ENCODE measurements around the gene STAT3. TPM values are rescaled to one million over a fixed set of nuclear protein-coding genes. Genes with fewer than 3 reads are reported as not detected.

STAT3 gene
- total and polyA plus RNA-seq, 2 donors from 2014 or later: 55.6 to 327 TPM

GRCh38 chr17:42325026-42325425 lies 63.2 kb downstream of the STAT3 start:
- intact Hi-C loops (cut with DNase I): no loop called here
- DNase-seq: no peak
- peaks cover 5 to 42% (median 28%) of the 10 kb centered on the region in 3 donors for H3K36me3 ChIP-seq (ENCODE audit: control insufficient read depth in 2 of 3, insufficient read depth in 3 of 3, low read length in 3 of 3)

GRCh38 chr17:42323268-42323773 lies 64.9 kb downstream of the STAT3 start:
- Histone ChIP-seq H3K27ac (ENCODE audit: low read depth in 2 of 2, low read length in 2 of 2) (no peak overlapping the region), H3K9ac (ENCODE audit: low read length in 3 of 3) (no peak overlapping the region), H3K9me3 (ENCODE audit: control insufficient read depth in 2 of 3, insufficient read depth in 1 of 3, low read length in 3 of 3) (no peaks in the 10 kb centered on the region), H3K4me3 (ENCODE audit: low read length in 3 of 3) (no peak overlapping the region), H3K27me3 (ENCODE audit: control insufficient read depth, insufficient read depth, low read length) (no peaks in the 10 kb centered on the region), H3K4me1 (ENCODE audit: control insufficient read depth in 2 of 3, insufficient read depth in 2 of 3, low read depth in 1 of 3, low read length in 3 of 3) (peaks cover 0 to 8% (median 2%) of the 10 kb centered on the region in 3 donors), H3K36me3 (ENCODE audit: control insufficient read depth in 2 of 3, insufficient read depth in 3 of 3, low read length in 3 of 3) (peaks cover 5 to 42% (median 34%) of the 10 kb centered on the region in 3 donors)
- FAIRE-seq: no peak
- intact Hi-C loops (cut with DNase I): no loop called here
- no peak for DNase-seq
- no peak for TF ChIP-seq CTCF (IDR thresholded peaks at IDR 0.05; ENCODE audit: borderline replicate concordance, extremely low read depth, insufficient read depth)

More at GRCh38 chr17:42325026-42325425, 63.2 kb downstream of the STAT3 start:
- peak overlapping the region in 1 of 3 donors; percentile 36 for H3K9ac ChIP-seq (ENCODE audit: low read length in 3 of 3)
- peak overlapping the region; percentile 18 to 54 for H3K27ac ChIP-seq (ENCODE audit: low read depth in 2 of 2, low read length in 2 of 2)
- H3K4me3 ChIP-seq (ENCODE audit: low read length in 3 of 3): no peak overlapping the region
- no peaks in the 10 kb centered on the region for H3K9me3 ChIP-seq (ENCODE audit: control insufficient read depth in 2 of 3, insufficient read depth in 1 of 3, low read length in 3 of 3)
- FAIRE-seq: no peak
- TF ChIP-seq CTCF (IDR thresholded peaks at IDR 0.05; ENCODE audit: borderline replicate concordance, extremely low read depth, insufficient read depth): no peak
- H3K27me3 ChIP-seq (ENCODE audit: control insufficient read depth, insufficient read depth, low read length): no peaks in the 10 kb centered on the region
- H3K4me1 ChIP-seq (ENCODE audit: control insufficient read depth in 2 of 3, insufficient read depth in 2 of 3, low read depth in 1 of 3, low read length in 3 of 3): peaks cover 0 to 14% (median 7%) of the 10 kb centered on the region in 3 donors

DNA sequence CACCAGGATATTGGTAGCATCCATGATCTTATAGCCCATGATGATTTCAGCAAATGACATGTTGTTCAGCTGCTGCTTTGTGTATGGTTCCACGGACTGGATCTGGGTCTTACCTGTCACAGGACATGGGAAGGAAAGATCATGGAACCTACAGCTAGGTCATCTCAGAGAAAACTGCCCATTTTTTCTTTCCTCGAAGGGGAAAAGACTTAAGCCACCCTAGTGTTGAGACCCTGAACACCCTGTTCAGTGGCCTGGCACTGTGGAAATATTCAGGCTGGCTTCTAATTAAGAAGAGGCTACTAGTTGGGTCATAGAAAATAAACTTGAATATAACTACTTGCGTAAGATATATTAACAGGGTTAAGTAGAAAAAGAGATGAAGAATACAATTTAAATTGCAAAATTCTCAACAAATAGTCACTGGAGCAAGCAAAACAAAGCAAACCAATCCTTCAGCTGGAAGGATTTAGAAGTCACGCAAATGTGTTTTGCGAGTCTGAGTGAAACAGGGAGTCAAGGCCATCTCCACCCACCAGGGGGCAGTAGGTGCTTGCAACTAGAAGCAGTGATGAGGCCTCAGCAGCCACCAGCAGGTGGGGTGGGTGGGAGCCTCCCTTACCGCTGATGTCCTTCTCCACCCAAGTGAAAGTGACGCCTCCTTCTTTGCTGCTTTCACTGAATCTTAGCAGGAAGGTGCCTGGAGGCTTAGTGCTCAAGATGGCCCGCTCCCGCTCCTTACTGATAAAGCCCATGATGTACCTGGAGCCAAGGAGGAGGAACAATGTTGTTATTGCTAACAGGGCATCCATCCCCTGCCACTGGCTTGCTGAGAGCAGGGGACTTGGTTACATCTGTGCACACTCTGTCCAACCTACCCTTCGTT lies 65.6 kb downstream of the STAT3 start:
- intact Hi-C loops (cut with DNase I): no loop called here
- Histone ChIP-seq H3K36me3 (ENCODE audit: control insufficient read depth in 2 of 3, insufficient read depth in 3 of 3, low read length in 3 of 3) (peaks cover 5 to 42% (median 38%) of the 10 kb centered on the region in 3 donors), H3K27me3 (ENCODE audit: control insufficient read depth, insufficient read depth, low read length) (no peaks in the 10 kb centered on the region), H3K9me3 (ENCODE audit: control insufficient read depth in 2 of 3, insufficient read depth in 1 of 3, low read length in 3 of 3) (no peaks in the 10 kb centered on the region), H3K4me3 (ENCODE audit: low read length in 3 of 3) (no peak overlapping the region), H3K9ac (ENCODE audit: low read length in 3 of 3) (peak overlapping the region in 1 of 3 donors; percentile 14), H3K27ac (ENCODE audit: low read depth in 2 of 2, low read length in 2 of 2) (peak overlapping the region in 1 of 2 donors; percentile 9), H3K4me1 (ENCODE audit: control insufficient read depth in 2 of 3, insufficient read depth in 2 of 3, low read depth in 1 of 3, low read length in 3 of 3) (peaks cover 0 to 8% (median 3%) of the 10 kb centered on the region in 3 donors)
- TF ChIP-seq CTCF (IDR thresholded peaks at IDR 0.05; ENCODE audit: borderline replicate concordance, extremely low read depth, insufficient read depth): peak; percentile 98
- no peak for FAIRE-seq
- peak; percentile 93 to 97 (median 95) for DNase-seq

All from kidney (tissue), 14 donors.